ENCODE results near the gene FOXO6.
"Not testable (repeated sequence)": the region's sequence is repeated elsewhere in the genome, so short reads cannot be mapped to it uniquely, and the experiment has no call there.

FOXO6 gene

GRCh38 chr1:41323243-41323642 is 38.0 kb upstream of the FOXO6 start:
- no peaks in the 10 kb centered on the region for H3K27me3 Mint-ChIP-seq
- no peaks in the 10 kb centered on the region for H3K36me3 Mint-ChIP-seq
- no peaks in the 10 kb centered on the region for H3K4me1 Mint-ChIP-seq (ENCODE audit: low read depth)
- H3K27ac Mint-ChIP-seq = no peak overlapping the region
- H3K9me3 Mint-ChIP-seq (ENCODE audit: low read depth) = no peaks in the 10 kb centered on the region
- no peak overlapping the region for H3K4me3 Mint-ChIP-seq

- no peak overlapping the region for H3K4me3 Mint-ChIP-seq
Observed at GRCh38 chr1:41325801-41326200, 35.4 kb upstream of the FOXO6 start.

GRCh38 chr1:41327383-41327999 is 33.7 kb upstream of the FOXO6 start:
- Mint-ChIP-seq H3K36me3 (no peaks in the 10 kb centered on the region), H3K27ac (no peak overlapping the region), H3K9me3 (ENCODE audit: low read depth) (no peaks in the 10 kb centered on the region), H3K27me3 (no peaks in the 10 kb centered on the region), H3K4me3 (no peak overlapping the region), H3K4me1 (ENCODE audit: low read depth) (no peaks in the 10 kb centered on the region)

More at GRCh38 chr1:41325801-41326200, 35.4 kb upstream of the FOXO6 start:
- H3K9me3 Mint-ChIP-seq (ENCODE audit: low read depth) = no peaks in the 10 kb centered on the region
- H3K27ac Mint-ChIP-seq = no peak overlapping the region
- no peaks in the 10 kb centered on the region for H3K36me3 Mint-ChIP-seq
- no peaks in the 10 kb centered on the region for H3K4me1 Mint-ChIP-seq (ENCODE audit: low read depth)
- no peaks in the 10 kb centered on the region for H3K27me3 Mint-ChIP-seq

- peaks cover 1% of the 10 kb centered on the region for H3K4me1 Mint-ChIP-seq (ENCODE audit: low read depth)
- peaks cover 1% of the 10 kb centered on the region for H3K27me3 Mint-ChIP-seq
- no peak overlapping the region for H3K4me3 Mint-ChIP-seq
- no peak overlapping the region for H3K27ac Mint-ChIP-seq
- H3K36me3 Mint-ChIP-seq = no peaks in the 10 kb centered on the region
- no peaks in the 10 kb centered on the region for H3K9me3 Mint-ChIP-seq (ENCODE audit: low read depth)
Observed at GRCh38 chr1:41328001-41328615, 33.1 kb upstream of the FOXO6 start.

GRCh38 chr1:41328780-41329640 is 32.2 kb upstream of the FOXO6 start:
- H3K27me3 Mint-ChIP-seq = peaks cover 1% of the 10 kb centered on the region
- no peaks in the 10 kb centered on the region for H3K36me3 Mint-ChIP-seq
- H3K9me3 Mint-ChIP-seq (ENCODE audit: low read depth) = no peaks in the 10 kb centered on the region

GRCh38 chr1:41329662-41330587 is 31.3 kb upstream of the FOXO6 start:
- peaks cover 1% of the 10 kb centered on the region for H3K27me3 Mint-ChIP-seq

More at GRCh38 chr1:41328780-41329640, 32.2 kb upstream of the FOXO6 start:
- no peak overlapping the region for H3K27ac Mint-ChIP-seq
- H3K4me3 Mint-ChIP-seq = no peak overlapping the region
- peaks cover 1% of the 10 kb centered on the region for H3K4me1 Mint-ChIP-seq (ENCODE audit: low read depth)

GRCh38 chr1:41330588-41331545 is 30.4 kb upstream of the FOXO6 start:
- Mint-ChIP-seq H3K4me1 (ENCODE audit: low read depth) (peaks cover 1% of the 10 kb centered on the region), H3K27ac (no peak overlapping the region), H3K9me3 (ENCODE audit: low read depth) (no peaks in the 10 kb centered on the region), H3K36me3 (no peaks in the 10 kb centered on the region), H3K27me3 (peaks cover 6% of the 10 kb centered on the region), H3K4me3 (no peak overlapping the region)

More at GRCh38 chr1:41329662-41330587, 31.3 kb upstream of the FOXO6 start:
- Mint-ChIP-seq H3K9me3 (ENCODE audit: low read depth) (no peaks in the 10 kb centered on the region), H3K4me3 (no peak overlapping the region), H3K4me1 (ENCODE audit: low read depth) (peaks cover 1% of the 10 kb centered on the region), H3K27ac (no peak overlapping the region), H3K36me3 (no peaks in the 10 kb centered on the region)

GRCh38 chr1:41331546-41331917 is 29.7 kb upstream of the FOXO6 start:
- H3K36me3 Mint-ChIP-seq = no peaks in the 10 kb centered on the region
- no peak overlapping the region for H3K27ac Mint-ChIP-seq
- H3K9me3 Mint-ChIP-seq (ENCODE audit: low read depth) = no peaks in the 10 kb centered on the region
- H3K27me3 Mint-ChIP-seq = peaks cover 12% of the 10 kb centered on the region
- no peak overlapping the region for H3K4me3 Mint-ChIP-seq
- peaks cover 1% of the 10 kb centered on the region for H3K4me1 Mint-ChIP-seq (ENCODE audit: low read depth)

- H3K4me3 Mint-ChIP-seq; H3K27ac Mint-ChIP-seq; H3K36me3 Mint-ChIP-seq; H3K4me1 Mint-ChIP-seq (ENCODE audit: low read depth); H3K9me3 Mint-ChIP-seq (ENCODE audit: low read depth): not testable (repeated sequence)
- H3K27me3 Mint-ChIP-seq = peaks cover 13% of the 10 kb centered on the region
Observed at GRCh38 chr1:41332161-41332560, 29.1 kb upstream of the FOXO6 start.

- Mint-ChIP-seq H3K27ac (peak overlapping the region; percentile 1), H3K4me1 (ENCODE audit: low read depth) (peaks cover 1% of the 10 kb centered on the region), H3K27me3 (peaks cover 13% of the 10 kb centered on the region), H3K36me3 (no peaks in the 10 kb centered on the region), H3K9me3 (ENCODE audit: low read depth) (peaks cover 1% of the 10 kb centered on the region), H3K4me3 (no peak overlapping the region)
Observed at GRCh38 chr1:41333146-41333784, 28.0 kb upstream of the FOXO6 start.

GRCh38 chr1:41338820-41339219 is 22.4 kb upstream of the FOXO6 start:
- peaks cover 21% of the 10 kb centered on the region for H3K9me3 Mint-ChIP-seq (ENCODE audit: low read depth)
- H3K4me3 Mint-ChIP-seq = no peak overlapping the region
- H3K4me1 Mint-ChIP-seq (ENCODE audit: low read depth) = no peaks in the 10 kb centered on the region
- no peak overlapping the region for H3K27ac Mint-ChIP-seq
- H3K27me3 Mint-ChIP-seq = peaks cover 25% of the 10 kb centered on the region
- no peaks in the 10 kb centered on the region for H3K36me3 Mint-ChIP-seq

GRCh38 chr1:41340655-41341364 is 20.4 kb upstream of the FOXO6 start:
- no peaks in the 10 kb centered on the region for H3K36me3 Mint-ChIP-seq

GRCh38 chr1:41341365-41341683 is 19.9 kb upstream of the FOXO6 start:
- Mint-ChIP-seq H3K27me3 (peaks cover 16% of the 10 kb centered on the region), H3K27ac (no peak overlapping the region), H3K36me3 (no peaks in the 10 kb centered on the region), H3K9me3 (ENCODE audit: low read depth) (peaks cover 21% of the 10 kb centered on the region), H3K4me3 (no peak overlapping the region), H3K4me1 (ENCODE audit: low read depth) (peaks cover 4% of the 10 kb centered on the region)

More at GRCh38 chr1:41340655-41341364, 20.4 kb upstream of the FOXO6 start:
- Mint-ChIP-seq H3K4me1 (ENCODE audit: low read depth) (peaks cover 4% of the 10 kb centered on the region), H3K27ac (no peak overlapping the region), H3K27me3 (peaks cover 20% of the 10 kb centered on the region), H3K4me3 (no peak overlapping the region), H3K9me3 (ENCODE audit: low read depth) (peaks cover 21% of the 10 kb centered on the region)

Measured in activated naive CD8-positive, alpha-beta T cell (primary cell).